Choroid plexus epithelial cell (primary cell): ENCODE data around the gene UBE2N.
"Not testable (repeated sequence)": the region's sequence is repeated elsewhere in the genome, so short reads cannot be mapped to it uniquely, and the experiment has no call there.

Source experiments
- DNase-seq: peaks from one replicate; pipeline ENCODE4 v3.0.0-alpha.2; 2010; ENCODE audit warnings: low read depth
- H3K4me3 ChIP-seq: 2 replicates; pipeline ENCODE4 v1.5.1; 2011; ENCODE audit warnings: low read depth, mild to moderate bottlenecking, control low read depth, low read length, moderate library complexity
- CTCF ChIP-seq: conservative IDR thresholded peaks from 2 replicates; pipeline ENCODE4 v1.5.1; 2011; ENCODE audit warnings: low read depth, mild to moderate bottlenecking, control low read depth, inconsistent platforms, low read length, moderate library complexity

Gene UBE2N

GRCh38 chr12:93443576-93443975 is 1.8 kb upstream of the UBE2N start:
- DNase-seq, result no peak
- no peak for TF ChIP-seq CTCF

GRCh38 chr12:93442411-93443340 is 929 bp upstream of the UBE2N start:
- DNase-seq, result no peak
- TF ChIP-seq CTCF, result no peak
- H3K4me3 ChIP-seq, result peak overlapping the region; percentile 80

More at GRCh38 chr12:93443576-93443975, 1.8 kb upstream of the UBE2N start:
- H3K4me3 ChIP-seq, result no peak overlapping the region

GRCh38 chr12:93441081-93441616 is 598 bp downstream of the UBE2N start:
- peak overlapping the region; percentile 80 for H3K4me3 ChIP-seq
- no peak for TF ChIP-seq CTCF
- no peak for DNase-seq

- peak; percentile 29 for DNase-seq
- no peak for TF ChIP-seq CTCF
Measured at GRCh38 chr12:93440043-93440835, 1.5 kb downstream of the UBE2N start.

GRCh38 chr12:93438266-93439050 is 3.3 kb downstream of the UBE2N start:
- no peak for TF ChIP-seq CTCF
- no peak overlapping the region for H3K4me3 ChIP-seq
- no peak for DNase-seq

More at GRCh38 chr12:93440043-93440835, 1.5 kb downstream of the UBE2N start:
- H3K4me3 ChIP-seq, result peak overlapping the region; percentile 80

DNA sequence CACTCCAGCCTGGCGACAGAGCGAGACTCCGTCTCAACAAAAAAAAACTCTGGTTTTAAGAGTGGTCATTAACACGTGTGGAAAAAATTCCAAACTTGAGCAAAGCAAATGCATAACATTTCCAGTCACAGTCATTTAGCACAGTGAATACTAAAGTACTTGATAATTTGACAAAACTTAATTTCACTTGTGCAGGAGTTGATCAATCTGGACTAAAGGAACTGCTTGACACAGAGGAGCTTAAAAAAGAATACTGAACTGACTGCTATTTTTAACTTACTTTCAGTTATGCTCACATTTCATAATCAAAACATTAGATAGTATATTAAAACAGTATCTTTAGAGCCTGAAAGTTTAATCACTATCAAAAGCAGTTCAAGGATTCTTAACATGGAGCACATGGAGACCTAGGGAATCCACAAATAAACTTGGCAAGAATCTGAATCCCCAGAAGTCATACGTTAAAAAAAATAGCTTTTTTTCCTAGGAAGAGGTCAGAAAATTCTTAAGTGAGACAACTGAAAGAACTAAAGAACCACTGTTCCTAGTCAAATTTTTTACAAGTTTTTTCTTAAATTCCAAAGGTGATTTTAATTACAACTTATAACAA is 7.4 kb downstream of the UBE2N start:
- DNase-seq, result no peak
- TF ChIP-seq CTCF, result no peak
- no peak overlapping the region for H3K4me3 ChIP-seq

DNA sequence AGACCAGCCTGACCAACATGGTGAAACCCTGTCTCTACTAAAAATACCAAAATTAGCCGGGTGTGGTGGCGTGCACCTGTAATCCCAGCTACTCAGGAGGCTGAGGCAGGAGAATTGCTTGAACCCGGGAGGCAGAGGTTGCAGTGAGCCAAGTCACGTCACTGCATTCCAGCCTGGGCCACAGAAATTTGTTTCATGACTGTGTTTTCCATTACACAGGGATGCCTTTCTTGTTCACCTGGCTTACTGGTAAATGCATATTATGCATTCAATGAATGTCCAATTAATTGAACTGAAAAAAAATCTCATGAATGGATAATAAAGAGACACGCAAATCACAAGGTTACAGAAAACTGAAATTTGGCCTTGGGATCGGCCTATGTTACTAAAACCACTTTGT is 9.7 kb downstream of the UBE2N start:
- H3K4me3 ChIP-seq, DNase-seq: not testable (repeated sequence)
